SK-N-SH treated with all-trans-retinoic acid at 6 μM for 48 hours (cell line): ENCODE results near the gene MMP13.

Experiments
- ATAC-seq: fragments of 200-7000 bp; cut with Tn5 transposase; 3 replicates; pipeline ENCODE4 v1.9.1; 2020; ENCODE audit warnings: mild to moderate bottlenecking, moderate library complexity
- ARNTL ChIP-seq: fragments of 450-650 bp; formaldehyde crosslinking; IDR thresholded peaks from 2 replicates; pipeline ENCODE4 v1.5.0; 2020; ENCODE audit warnings: low read depth, mild to moderate bottlenecking, moderate library complexity, borderline replicate concordance
- BACH2 ChIP-seq: fragments of 250-450 bp; sonication (Bioruptor Pico); IDR thresholded peaks from 2 replicates; pipeline ENCODE4 v1.9.0; 2021; ENCODE audit warnings: mild to moderate bottlenecking, borderline replicate concordance
- CREB5 ChIP-seq: fragments of 250-450 bp; sonication (Bioruptor Pico); IDR thresholded peaks from 2 replicates; pipeline ENCODE4 v1.5.1; 2020; ENCODE audit warnings: low read depth, mild to moderate bottlenecking, moderate library complexity
- CSDC2 ChIP-seq: fragments of 250-450 bp; sonication (Bioruptor Pico); IDR thresholded peaks from 2 replicates; pipeline ENCODE4 v1.5.0; 2020; ENCODE audit warnings: mild to moderate bottlenecking, moderate library complexity
- ESRRG ChIP-seq: fragments of 250-450 bp; sonication (Bioruptor Pico); IDR thresholded peaks from 2 replicates; pipeline ENCODE4 v1.6.1; 2021; ENCODE audit warnings: mild to moderate bottlenecking
- GLIS3 ChIP-seq: fragments of 250-450 bp; sonication (Bioruptor Pico); IDR thresholded peaks from 2 replicates; pipeline ENCODE4 v1.5.0; 2020; ENCODE audit warnings: mild to moderate bottlenecking, moderate library complexity
- ISL1 ChIP-seq: fragments of 250-450 bp; sonication (Bioruptor Pico); IDR thresholded peaks from 2 replicates; pipeline ENCODE4 v2.1.2; 2022; ENCODE audit warnings: mild to moderate bottlenecking, moderate library complexity
- OSR1 ChIP-seq: fragments of 250-450 bp; sonication (Bioruptor Pico); IDR thresholded peaks from 2 replicates; pipeline ENCODE4 v1.8.0; 2022; ENCODE audit warnings: moderate library complexity, mild to moderate bottlenecking, inconsistent platforms
- PATZ1 ChIP-seq: fragments of 250-450 bp; sonication (Bioruptor Pico); IDR thresholded peaks from 2 replicates; pipeline ENCODE4 v1.8.0; 2020; ENCODE audit warnings: mild to moderate bottlenecking, moderate library complexity, borderline replicate concordance
- POU6F1 ChIP-seq: fragments of 250-450 bp; sonication (Bioruptor Pico); IDR thresholded peaks from 2 replicates; pipeline ENCODE4 v1.8.0; 2021; ENCODE audit warnings: low read depth, mild to moderate bottlenecking, moderate library complexity, borderline replicate concordance
- PPARA ChIP-seq: fragments of 250-450 bp; sonication (Bioruptor Pico); IDR thresholded peaks from 2 replicates; pipeline ENCODE4 v1.5.0; 2020; ENCODE audit warnings: mild to moderate bottlenecking, borderline replicate concordance
- RARB ChIP-seq: fragments of 250-450 bp; sonication (Bioruptor Pico); IDR thresholded peaks from 2 replicates; pipeline ENCODE4 v1.8.0; 2021; ENCODE audit warnings: mild to moderate bottlenecking, moderate library complexity
- TCF4 ChIP-seq: fragments of 250-450 bp; sonication (Bioruptor Pico); IDR thresholded peaks from 2 replicates; pipeline ENCODE4 v1.8.0; 2021; ENCODE audit warnings: mild to moderate bottlenecking, moderate library complexity, borderline replicate concordance
- TOX ChIP-seq: fragments of 250-450 bp; sonication (Bioruptor Pico); IDR thresholded peaks from 2 replicates; pipeline ENCODE4 v1.8.0; 2021; ENCODE audit warnings: mild to moderate bottlenecking, moderate library complexity, borderline replicate concordance
- TSHZ2 ChIP-seq: fragments of 250-450 bp; sonication (Bioruptor Pico); IDR thresholded peaks from 2 replicates; pipeline ENCODE4 v1.5.0; 2020; ENCODE audit warnings: mild to moderate bottlenecking, moderate library complexity
- ZC3H10 ChIP-seq: fragments of 250-450 bp; sonication (Bioruptor Pico); IDR thresholded peaks from 2 replicates; pipeline ENCODE4 v1.5.1; 2021; ENCODE audit warnings: mild to moderate bottlenecking, moderate library complexity
- ZFP3 ChIP-seq: fragments of 250-450 bp; sonication (Bioruptor Pico); IDR thresholded peaks from 2 replicates; pipeline ENCODE4 v1.5.0; 2020; ENCODE audit warnings: mild to moderate bottlenecking, moderate library complexity
- ZFP30 ChIP-seq: fragments of 450-650 bp; formaldehyde crosslinking; IDR thresholded peaks from 2 replicates; pipeline ENCODE4 v1.5.0; 2022; ENCODE audit warnings: mild to moderate bottlenecking, moderate library complexity
- ZNF565 ChIP-seq: fragments of 450-650 bp; formaldehyde crosslinking; conservative IDR thresholded peaks from 2 replicates; pipeline ENCODE4 v1.5.0; 2020; ENCODE audit warnings: low read depth, mild to moderate bottlenecking, moderate library complexity
- ZNF70 ChIP-seq: fragments of 450-650 bp; formaldehyde crosslinking; IDR thresholded peaks from 2 replicates; pipeline ENCODE4 v1.5.0; 2020; ENCODE audit warnings: mild to moderate bottlenecking, moderate library complexity
- ZNF8 ChIP-seq: fragments of 450-650 bp; formaldehyde crosslinking; IDR thresholded peaks from 2 replicates; pipeline ENCODE4 v1.5.0; 2020; ENCODE audit warnings: mild to moderate bottlenecking, moderate library complexity

MMP13 gene

GRCh38 chr11:102964867-102965266, 9.3 kb upstream of the MMP13 start:
- ATAC-seq = no peak
- no peak for TF ChIP-seq ISL1 (CRISPR knock-in tag)
- TF ChIP-seq RARB = no peak
- TF ChIP-seq OSR1 (CRISPR knock-in tag) = no peak
- no peak for TF ChIP-seq ZFP30 (CRISPR knock-in tag)
- no peak for TF ChIP-seq ZFP3 (CRISPR knock-in tag)
- TF ChIP-seq ZC3H10 = no peak
- TF ChIP-seq GLIS3 = no peak
- TF ChIP-seq POU6F1 (CRISPR knock-in tag) = no peak
- no peak for TF ChIP-seq CREB5 (CRISPR knock-in tag)
- TF ChIP-seq PPARA (CRISPR knock-in tag) = no peak

- TF ChIP-seq ISL1 (CRISPR knock-in tag) = no peak
- no peak for TF ChIP-seq ZFP30 (CRISPR knock-in tag)
- no peak for TF ChIP-seq TOX (CRISPR knock-in tag)
- no peak for TF ChIP-seq TSHZ2 (CRISPR knock-in tag)
- no peak for TF ChIP-seq GLIS3
- no peak for TF ChIP-seq PATZ1
- no peak for TF ChIP-seq OSR1 (CRISPR knock-in tag)
- no peak for TF ChIP-seq TCF4 (CRISPR knock-in tag)
- TF ChIP-seq ESRRG (CRISPR knock-in tag) = no peak
- no peak for TF ChIP-seq ZNF565
These were observed 2.4 kb upstream of the MMP13 start for GRCh38 chr11:102957953-102958352.

GRCh38 chr11:102950622-102951081, 4.9 kb downstream of the MMP13 start:
- no peak for ATAC-seq
- TF ChIP-seq ZNF8 (CRISPR knock-in tag) (no peak), CSDC2 (CRISPR knock-in tag) (no peak), ZNF70 (CRISPR knock-in tag) (no peak), TSHZ2 (CRISPR knock-in tag) (no peak), ARNTL (CRISPR knock-in tag) (no peak), PATZ1 (no peak), TOX (CRISPR knock-in tag) (no peak), BACH2 (no peak), PPARA (CRISPR knock-in tag) (no peak), ZNF565 (no peak), ISL1 (CRISPR knock-in tag) (no peak), POU6F1 (CRISPR knock-in tag) (no peak), CREB5 (CRISPR knock-in tag) (no peak), ZFP30 (CRISPR knock-in tag) (no peak)

More at GRCh38 chr11:102957953-102958352, 2.4 kb upstream of the MMP13 start:
- ATAC-seq = no peak
